Lung microvascular endothelial cell (primary cell): ENCODE data around the gene C18orf63. TPM values are rescaled to one million over a fixed set of nuclear protein-coding genes. Genes with fewer than 3 reads are reported as not detected.
A peak's percentile ranks its signal among the peaks of the same experiment; 100 is the strongest.
"Not testable (repeated sequence)": the region's sequence is repeated elsewhere in the genome, so short reads cannot be mapped to it uniquely, and the experiment has no call there.

Source experiments
- DNase-seq, 2 donors: peaks; one replicate each; pipeline versions ENCODE4 v3.0.0 to v3.0.0-alpha.2; 2010; ENCODE audit warnings: low read depth in 2 of 2
- total RNA-seq: library from RNA; depleted of rRNA; stranded (reverse); fragments of >200 nt; gene quantifications from 2 replicates; pipeline ENCODE4 v1.2.1, GENCODE V29; 2014

The C18orf63 gene
- total RNA-seq, 1 donor from 2014 or later = not detected

DNA sequence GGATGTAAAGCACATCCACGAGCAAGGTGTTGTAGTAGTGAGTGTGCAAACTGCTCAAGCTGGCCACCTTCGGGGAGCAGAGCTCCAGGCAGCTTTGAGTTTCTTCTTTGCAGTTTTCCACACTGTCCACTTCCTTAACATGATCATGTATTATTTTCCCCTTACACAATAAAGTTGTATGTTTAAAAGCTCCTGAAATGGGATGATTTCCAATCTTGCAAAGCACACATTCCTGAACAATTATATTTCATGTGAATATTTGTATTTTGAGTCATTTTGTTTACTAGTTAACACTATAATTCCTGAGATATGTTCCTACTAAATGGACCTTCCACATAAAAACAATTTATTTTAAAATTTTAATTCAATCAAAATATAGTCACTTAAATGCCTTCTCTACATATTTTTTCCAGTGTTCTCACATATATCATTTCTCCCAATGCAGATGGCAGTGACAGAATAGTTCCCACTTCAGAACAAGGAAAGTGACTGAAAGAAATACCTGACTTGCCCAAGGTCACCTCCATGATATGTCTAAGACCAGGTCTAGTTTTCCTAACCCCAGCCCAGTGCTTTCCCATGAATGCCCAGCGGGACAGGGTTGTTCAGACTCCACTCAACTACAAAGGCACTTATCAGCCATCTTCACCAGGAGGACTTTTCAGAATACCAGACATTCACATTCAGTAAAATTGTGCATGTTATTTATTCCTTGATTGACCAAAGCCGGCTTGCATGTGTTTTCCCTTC, 29.4 kb upstream of the C18orf63 start:
- DNase-seq = no peak

DNA sequence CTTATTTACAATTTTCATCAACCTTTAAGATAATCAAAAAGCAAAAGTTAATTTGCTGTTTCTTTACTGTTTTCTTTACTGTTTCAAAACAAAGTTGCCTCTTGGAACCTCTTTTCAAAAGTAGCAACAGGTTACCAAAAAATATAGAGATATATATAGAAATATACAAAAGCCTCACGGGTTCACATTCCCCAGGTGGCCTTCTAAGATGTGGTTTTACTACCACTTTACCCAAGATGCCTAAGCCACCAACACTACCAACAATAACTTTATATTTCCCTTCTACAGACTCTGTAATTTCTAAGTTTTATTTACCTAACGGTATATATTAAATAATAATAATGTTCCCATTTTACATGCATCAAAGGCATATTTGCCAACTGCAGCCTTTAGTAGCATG, 28.8 kb upstream of the C18orf63 start:
- no peak for DNase-seq

DNA sequence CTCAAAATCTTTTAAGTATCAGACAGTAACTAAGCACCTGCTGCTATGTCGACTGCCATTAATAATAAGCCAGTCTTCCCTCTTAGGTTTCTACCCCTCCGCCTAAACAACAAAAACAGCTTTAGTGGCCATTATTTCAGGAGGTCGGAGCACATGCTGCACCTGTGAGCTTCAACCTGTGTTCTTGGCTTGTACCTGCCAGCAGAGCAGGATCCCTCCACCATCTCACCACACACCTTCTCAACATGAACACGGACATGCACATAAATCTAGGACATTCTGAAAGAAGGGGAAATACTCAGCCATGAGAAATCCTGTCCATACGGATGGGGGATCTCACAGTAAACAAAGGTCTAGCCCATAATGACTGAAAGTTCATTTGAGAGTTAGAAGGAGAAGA, 27.6 kb upstream of the C18orf63 start:
- no peak for DNase-seq

DNA sequence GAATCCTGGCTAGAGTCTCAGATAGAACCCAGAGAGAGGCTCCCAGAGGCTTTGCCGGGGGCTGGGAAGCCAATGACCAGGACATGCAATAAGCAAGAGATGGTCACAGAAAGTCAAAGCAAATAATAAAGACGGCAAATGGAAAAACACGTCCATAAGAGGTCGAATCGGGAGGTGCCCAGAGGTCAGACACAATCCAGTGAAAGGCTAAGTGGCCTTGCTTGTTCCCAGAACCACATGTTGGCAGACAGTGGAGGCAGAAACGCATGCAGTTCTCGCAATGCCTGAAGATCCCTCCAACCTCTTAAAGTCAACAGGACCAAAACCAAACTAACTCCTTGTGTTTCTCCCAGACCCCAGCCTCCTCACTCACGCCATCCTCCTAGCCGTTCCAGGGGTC, 26.9 kb upstream of the C18orf63 start:
- no peak for DNase-seq

DNA sequence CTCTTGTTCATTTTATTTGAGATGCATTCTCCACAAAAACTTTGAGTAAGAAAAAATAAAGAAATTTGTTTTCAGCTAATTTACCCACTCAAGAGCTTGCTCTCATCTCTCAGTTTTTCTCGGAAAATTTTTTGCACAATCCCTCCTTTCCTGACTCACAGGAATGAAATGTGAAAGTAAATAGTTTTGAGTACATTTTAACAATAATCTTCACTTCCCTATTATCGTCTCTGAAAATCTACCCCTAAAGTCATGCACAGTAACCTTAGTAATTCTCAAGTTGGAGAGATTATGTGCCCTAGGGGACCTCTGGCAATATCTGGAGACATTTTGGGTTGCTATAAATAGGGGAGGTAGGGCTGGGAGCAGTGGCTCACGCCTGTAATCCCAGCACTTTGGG, 26.5 kb upstream of the C18orf63 start:
- DNase-seq = no peak

DNA sequence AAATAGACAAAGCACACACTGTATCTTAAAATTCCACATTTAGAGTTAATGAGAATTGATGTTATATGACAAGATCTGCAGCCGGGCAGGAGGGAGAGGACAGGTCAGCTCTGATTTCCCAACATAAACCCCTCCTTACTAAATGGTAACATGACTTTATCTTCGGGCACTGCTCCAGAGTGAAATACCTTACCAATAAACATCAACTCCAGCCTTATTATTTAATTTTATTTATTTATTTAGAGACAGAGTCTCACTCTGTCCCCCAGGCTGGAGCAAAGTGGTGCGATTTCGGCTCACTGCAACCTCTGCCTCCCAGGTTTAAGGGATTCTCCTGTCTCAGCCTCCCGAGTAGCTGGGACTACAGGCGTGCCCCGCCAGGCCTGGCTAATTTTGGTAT, 25.6 kb upstream of the C18orf63 start:
- no peak for DNase-seq

DNA sequence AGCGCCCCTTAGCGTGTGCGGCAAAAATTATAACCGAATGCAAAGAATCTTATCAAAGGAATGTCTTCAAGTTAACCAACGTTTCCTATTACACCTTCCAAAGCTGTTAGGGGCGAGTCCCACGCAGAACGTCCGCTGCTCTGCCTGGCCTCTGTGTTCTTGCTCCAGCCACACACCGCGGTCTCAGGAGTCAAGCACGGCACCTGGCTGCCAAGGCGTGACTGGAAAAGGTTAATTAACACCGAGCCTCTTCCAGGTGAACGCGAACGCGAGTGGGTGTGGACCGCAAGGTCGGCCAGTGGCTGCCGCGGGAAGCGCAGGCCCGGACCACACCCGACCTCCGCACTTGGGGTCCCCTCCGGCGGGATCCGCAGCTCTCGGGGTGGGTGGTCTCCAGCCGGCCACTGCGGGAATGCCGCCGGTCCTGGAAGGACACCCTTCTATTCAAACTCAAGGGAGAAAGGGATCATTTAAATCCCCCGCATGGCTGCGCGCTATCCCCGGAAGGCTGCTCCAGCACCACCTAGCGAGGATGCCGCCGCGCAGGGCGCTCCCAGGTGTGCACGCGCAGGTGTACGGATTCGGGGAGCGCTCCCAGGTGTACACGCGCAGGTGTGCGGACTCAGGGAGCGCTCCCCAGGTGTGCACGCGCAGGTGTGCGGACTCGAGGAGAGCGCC, 24.7 kb upstream of the C18orf63 start:
- peak in 1 of 2 donors; percentile 5 for DNase-seq

DNA sequence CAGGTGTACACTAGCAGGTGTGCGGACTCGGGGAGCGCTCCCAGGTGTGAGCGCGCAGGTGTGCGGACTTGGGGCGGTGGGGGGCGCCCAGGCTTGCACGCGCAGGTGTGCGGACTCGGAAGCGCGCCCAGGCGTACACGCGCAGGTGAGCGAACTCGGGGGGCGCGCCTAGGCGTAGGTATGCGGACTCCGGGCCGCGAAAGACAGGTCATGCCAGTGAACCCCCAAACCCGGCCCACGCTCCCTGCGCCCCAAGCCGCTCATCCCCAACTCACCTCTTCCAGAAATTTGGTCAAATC, 24.2 kb upstream of the C18orf63 start:
- no peak for DNase-seq

DNA sequence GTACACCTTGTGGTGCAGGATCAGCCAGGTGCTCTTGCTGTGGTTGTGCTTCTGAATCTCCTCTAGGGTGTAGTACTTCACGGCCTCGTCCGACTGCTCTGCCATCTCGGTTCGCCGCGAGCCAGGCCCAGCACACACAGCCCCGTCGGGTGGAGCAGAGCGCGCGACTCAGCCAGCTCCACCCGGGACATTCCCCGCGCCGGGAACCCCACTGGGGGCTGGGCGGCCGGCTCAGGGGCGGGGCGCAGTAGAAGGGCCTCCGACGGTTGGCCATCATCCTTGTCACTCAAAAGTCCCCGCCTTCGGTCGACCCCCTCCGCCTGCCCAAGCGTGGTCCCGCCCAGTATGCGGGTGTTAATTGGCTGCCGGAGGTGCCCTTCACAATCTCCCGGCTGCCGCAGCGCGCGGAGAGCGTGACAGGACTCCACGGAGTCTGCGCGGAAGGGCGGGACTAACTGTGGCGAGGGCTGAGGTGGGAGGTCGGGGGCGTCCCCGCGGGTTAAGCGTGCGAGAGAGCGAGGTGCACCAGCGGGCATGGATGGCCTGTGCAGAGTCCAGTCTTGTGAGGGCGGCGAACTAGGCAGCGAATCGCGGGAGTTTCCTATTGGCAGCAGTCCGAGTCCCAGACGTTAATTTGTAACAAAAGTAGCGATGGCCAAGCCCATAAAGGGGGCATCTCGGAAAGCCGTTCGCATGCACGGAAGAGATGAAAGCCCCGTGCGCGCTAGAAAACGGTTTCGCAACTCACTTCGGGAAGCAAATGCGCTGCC, 23.7 kb upstream of the C18orf63 start, which contains the start of gene CYB5A:
Gene CYB5A (minus strand): TSS at position 193 of the 770 bp plus-strand sequence. CDS start 88 bp downstream, at position 105.
- DNase-seq = peak; percentile 96 to 97

DNA sequence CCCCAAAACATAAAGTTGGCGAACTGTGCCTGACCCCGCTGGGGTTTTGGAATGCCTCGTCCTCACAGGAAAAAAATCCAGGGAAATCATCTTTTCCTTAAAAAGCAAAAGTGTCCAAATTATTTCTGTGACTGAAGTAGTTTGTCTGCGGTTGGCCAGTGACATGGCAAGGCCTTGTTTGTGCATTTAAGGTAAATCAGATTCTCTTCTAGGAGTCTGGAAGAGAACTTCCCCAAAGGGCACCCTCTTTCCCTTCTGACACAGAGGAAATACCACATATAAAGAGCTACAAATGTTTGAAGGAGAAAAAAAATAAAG, 23.1 kb upstream of the C18orf63 start:
- DNase-seq = no peak

DNA sequence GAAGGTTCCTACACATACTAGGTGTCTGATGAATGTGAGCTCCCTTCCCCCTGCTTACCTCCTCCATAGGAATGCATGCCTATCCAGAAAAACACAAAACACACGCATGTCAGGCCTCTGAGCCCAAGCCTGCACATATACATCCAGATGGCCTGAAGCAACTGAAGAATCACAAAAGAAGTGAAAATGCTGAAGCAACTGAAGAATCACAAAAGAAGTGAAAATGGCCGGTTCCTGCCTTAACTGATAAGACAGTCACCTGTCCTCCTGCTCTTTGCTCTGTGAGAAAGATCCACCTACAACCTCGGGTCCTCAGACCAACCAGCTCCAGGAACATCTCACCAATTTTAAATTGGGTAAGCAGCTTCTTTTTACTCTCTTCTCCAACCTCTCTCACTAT, 22.7 kb upstream of the C18orf63 start:
- DNase-seq = not testable (repeated sequence)

DNA sequence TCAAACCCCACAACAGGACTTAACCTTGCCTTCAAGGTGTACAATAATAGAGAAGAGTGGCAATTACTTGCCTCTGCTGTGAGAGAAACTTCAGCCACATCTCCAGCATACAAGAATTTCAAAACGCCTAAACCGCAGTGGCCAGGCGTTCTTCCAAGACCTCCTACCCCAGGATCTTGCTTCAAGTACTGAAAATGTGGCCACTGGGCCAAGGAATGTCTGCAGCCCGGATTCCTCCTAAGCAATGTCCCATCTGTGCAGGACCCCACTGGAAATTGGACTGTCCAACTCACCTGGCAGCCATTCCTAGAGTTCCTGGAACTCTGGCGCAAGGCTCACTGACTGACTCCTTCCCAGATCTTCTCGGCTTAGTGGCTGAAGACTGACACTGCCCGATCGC, 21.1 kb upstream of the C18orf63 start:
- no peak for DNase-seq

DNA sequence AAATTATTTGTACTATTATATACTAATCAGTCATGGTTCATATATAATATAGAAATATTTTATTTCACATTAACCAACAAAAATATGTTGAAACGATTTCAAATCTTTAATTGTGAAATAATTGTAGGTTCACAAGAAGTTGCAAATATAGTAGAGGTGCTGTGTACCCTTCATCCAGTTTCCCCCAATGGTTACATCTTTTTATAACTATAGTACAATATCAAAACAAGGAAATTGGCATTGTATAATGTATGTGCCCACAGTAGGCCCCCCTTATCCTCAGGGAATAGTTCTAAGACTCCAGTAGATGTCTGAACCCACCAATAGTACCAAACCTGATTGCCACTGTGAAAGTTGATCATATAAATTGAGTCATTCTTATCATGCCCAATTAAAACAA, 16.5 kb upstream of the C18orf63 start:
- DNase-seq = no peak

DNA sequence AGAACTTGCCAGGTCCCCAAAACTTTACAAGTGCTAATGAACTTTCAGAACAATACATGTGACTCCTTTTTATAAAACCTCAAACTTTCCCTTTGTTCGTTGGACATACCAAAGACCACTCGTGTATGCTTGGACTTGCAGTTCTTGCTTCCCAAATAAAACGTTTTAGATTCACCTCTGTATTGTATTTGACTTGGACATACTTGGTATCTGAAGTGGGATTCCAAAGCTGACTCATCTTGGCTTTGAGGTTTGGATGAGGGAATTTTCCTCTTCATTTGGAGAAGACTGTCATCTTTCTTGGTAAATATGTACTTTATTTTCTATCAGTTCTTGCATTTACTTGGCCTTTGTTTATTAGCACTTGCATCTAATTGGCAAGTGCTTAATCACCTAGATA, 15.9 kb upstream of the C18orf63 start:
- DNase-seq = no peak

DNA sequence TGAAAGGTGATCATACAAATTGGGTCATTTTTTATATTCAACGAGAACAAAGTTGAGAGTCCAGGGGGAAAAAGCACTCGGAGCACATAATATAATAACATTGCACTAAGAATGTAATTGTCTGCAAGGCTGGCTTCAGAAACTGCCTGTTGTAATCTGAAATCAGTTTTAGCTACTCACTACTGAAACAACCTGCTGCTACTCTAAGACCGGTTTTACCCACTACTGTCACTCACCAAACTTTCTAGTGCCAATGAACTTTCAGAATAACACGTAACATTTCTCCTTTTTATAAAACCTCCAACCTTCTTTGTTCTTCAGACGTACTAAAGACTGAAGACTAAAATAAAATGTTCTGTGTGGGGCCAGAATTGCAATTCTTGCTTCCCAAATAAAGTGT, 12.3 kb upstream of the C18orf63 start:
- DNase-seq = no peak

DNA sequence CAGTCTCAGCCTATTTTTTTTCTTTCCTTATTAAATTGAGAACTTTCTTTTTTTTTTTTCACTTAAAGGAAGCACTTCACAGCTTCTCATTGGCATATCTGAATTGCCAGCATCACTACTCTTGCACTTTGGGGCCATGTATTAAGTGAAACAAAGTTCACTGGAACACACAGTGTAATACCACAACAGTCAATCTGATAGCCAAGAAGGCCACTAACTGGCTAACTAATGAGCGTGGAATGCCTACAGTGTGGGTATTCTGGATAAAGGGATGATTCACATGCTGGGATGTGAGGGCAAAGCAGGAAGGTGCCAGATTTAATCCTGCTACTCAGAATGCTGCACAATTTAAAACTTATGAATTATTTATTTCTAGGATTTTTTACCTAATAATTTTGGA, 11.7 kb upstream of the C18orf63 start:
- no peak for DNase-seq

DNA sequence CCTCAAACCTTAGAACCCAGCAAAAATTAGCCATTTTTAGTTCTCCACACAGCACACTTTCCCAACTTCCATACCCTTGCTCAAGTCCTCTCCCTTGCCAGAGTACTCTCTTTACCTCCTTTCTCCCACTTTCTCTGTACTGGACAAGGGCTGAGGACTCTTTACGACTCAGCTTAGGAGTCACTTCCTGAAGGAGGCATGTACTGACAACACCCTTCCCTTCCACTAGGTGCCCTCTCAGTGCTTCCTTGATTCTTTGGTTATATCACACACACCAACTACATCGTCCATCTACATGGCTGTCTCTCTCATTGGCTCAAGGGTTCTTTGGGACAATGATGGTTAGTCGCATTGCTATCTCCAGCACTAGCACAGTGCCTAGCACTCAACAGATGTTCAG, 5.2 kb upstream of the C18orf63 start:
- DNase-seq = peak; percentile 11 to 34

DNA sequence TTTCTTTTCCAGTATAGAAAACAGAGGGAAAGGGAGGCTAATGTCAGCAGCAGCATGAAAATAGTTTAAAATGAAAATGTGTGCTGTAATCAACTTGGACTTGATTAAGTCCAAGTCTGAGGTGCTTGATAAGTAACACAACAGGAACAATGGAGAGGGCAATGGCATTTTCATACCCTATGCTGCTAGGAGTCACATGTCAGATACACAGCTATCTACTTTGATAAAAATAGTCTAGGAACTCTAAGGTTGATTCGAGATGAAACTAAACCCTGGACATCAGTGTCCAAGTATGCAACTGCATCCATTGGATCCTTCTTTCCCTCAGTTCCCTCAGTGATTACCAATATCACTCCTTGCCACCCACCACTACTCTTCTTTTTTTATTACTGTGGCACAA, 4.6 kb upstream of the C18orf63 start:
- no peak for DNase-seq

DNA sequence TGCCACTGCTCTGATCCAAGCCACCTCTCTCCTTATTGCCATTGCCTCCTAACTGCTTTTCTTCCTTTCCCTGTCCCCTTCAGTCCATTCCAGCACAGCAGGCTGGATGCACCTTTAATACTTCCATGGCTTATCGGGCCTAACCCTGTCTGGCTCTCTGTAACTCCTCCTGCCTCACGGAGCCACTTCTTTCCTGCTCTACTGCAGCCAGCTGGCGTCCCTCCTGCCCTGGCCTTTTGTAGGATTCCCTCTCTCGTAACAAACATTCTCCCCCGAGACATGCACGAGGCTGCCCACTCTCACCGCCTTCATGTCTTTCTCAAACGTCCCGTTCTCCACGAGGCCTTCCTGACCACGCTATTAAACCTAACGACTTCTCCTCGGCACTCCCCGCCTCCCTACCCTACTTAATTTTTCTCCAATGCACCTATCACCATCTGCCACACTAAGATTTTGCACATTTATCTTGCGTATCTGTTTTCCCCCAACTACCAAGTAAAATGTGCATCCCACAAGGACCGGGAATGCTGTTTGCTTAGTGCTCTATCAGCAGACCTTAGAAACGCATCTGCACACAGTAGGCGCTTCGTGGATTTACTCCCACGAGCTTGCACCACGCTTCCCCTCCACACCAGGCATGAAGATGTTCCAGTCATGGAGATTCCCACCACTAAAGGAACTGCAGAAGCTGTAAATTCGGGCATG, 728 bp upstream of the C18orf63 start:
- no peak for DNase-seq

DNA sequence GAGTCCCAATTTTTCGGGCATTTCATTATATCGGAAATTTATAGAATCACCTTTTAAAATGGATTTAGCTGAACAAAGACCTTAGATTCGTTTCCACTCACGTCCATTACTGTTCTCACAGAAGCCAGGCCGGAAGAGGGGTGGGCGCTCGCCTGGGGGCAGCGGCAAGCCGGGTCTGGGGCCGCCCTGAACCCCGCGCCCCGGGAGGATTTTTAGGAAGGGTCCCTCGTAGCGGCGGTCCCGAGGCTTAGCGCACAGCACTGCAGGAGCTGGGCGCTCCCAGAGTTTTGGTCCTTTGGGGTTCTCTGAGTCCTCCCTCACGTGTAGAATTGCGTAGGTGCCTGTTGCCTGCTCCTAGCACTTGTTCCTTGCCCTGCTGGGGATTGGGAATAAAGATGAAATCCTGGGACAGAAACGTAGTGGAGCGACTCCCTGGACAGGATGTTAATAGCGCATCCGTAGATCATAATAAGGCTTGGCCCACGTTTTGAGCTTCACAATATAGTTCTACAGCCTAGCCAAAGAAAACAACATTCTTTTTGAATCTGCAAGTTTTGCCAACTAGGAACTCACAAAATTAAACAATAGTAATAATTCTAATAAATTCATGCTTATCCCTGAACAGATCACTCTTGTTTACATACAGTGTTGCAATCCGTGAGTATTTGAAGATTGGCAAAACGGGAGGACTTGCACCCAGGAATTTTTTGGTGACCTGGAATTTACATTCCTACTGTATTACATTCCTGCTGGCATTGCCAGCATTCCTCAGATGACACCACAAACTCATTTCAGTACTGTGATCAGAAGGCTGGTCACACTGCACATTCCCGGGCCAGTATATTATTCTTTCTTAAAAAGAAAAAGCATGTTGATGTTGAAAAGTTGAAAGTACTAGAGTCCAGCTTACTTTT, 875 bp downstream of the C18orf63 start:
- DNase-seq = peak in 1 of 2 donors; percentile 54

DNA sequence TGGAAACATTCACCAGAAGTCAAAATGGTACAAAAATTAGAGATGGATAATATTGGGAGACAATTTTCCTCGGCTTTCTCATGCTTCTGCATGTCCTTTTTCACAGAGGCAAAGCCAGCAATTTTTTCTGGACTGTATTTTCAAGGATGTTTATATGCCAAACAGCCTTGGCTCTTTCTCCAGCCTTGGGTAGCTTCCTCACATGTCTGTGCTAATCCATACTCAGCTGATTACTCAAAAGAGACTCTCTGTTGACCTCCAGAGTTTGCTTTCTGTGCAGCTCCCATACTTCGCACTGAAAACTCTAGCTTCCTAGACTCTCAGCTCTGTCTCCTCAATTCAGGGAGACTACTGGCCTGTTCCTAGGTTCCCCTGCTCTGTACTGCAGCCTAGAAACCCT, 10.6 kb downstream of the C18orf63 start:
- DNase-seq = no peak
